Gastroesophageal sphincter (tissue), 3 donors: ENCODE measurements around the gene DNAJB8.

Experiments used
- EP300 ChIP-seq: sonication (generic); formaldehyde crosslinking; IDR thresholded peaks from one replicate; pipeline ENCODE4 v1.6.1; 2017; ENCODE audit warnings: antibody characterized with exemption, mild to moderate bottlenecking
- POLR2A ChIP-seq, 2 donors: fragments of 450-650 bp; IDR thresholded peaks; one replicate each; pipeline ENCODE4 v1.6.1; 2017; ENCODE audit warnings: antibody characterized with exemption in 2 of 2, mild to moderate bottlenecking in 2 of 2, moderate library complexity in 1 of 2
- POLR2AphosphoS5 ChIP-seq: sonication (generic); formaldehyde crosslinking; IDR thresholded peaks from one replicate; pipeline ENCODE4 v1.6.1; 2017; ENCODE audit warnings: antibody characterized with exemption
- TF ChIP-seq, protein P1 (sequence below), 4 experiments: fragments of 200-600 bp in 2 of 4; fragments of 450-650 bp in 2 of 4; sonication (generic) in 1 of 4; IDR thresholded peaks; one replicate each; pipeline ENCODE4 v1.5.1; 2017 to 2019; ENCODE audit warnings: antibody characterized with exemption in 4 of 4, mild to moderate bottlenecking in 2 of 4, moderate library complexity in 2 of 4

DNA sequence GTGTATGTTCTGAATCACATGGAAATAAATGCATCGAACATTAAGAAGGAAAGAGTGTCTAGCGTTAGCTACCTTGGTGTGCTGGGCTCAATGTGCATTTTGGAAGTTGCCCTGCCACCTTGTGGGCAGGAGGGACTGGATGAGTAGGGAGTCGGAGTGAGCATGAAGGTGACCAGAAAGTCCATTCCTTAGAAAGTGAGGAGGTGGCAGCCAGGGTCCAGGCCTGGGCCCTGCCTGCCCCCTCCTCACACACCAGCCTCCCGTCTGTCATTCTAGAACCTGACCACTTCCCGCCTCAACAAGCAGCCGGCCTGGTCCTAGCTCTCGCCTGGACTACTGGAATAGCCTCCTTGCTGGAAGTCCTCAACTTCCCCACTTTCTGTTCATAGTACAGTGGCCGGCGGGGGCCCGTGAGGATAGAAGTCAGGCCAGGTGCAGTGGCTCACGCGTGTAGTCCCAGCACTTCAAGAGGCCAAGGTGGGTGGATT lies 36.5 kb upstream of the DNAJB8 start:
- TF ChIP-seq POLR2A (IDR thresholded peaks at IDR 0.05) (no peak), POLR2AphosphoS5 (no peak), EP300 (no peak)
- TF ChIP-seq, protein P1, sequence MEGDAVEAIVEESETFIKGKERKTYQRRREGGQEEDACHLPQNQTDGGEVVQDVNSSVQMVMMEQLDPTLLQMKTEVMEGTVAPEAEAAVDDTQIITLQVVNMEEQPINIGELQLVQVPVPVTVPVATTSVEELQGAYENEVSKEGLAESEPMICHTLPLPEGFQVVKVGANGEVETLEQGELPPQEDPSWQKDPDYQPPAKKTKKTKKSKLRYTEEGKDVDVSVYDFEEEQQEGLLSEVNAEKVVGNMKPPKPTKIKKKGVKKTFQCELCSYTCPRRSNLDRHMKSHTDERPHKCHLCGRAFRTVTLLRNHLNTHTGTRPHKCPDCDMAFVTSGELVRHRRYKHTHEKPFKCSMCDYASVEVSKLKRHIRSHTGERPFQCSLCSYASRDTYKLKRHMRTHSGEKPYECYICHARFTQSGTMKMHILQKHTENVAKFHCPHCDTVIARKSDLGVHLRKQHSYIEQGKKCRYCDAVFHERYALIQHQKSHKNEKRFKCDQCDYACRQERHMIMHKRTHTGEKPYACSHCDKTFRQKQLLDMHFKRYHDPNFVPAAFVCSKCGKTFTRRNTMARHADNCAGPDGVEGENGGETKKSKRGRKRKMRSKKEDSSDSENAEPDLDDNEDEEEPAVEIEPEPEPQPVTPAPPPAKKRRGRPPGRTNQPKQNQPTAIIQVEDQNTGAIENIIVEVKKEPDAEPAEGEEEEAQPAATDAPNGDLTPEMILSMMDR (IDR thresholded peaks at IDR 0.05): no peak
